HCT116 (cell line): ENCODE data around the gene ASB4. TPM values are rescaled to one million over a fixed set of nuclear protein-coding genes. Genes with fewer than 3 reads are reported as not detected.

ENCODE experiments used
- ATAC-seq: fragments of 200-7000 bp; cut with Tn5 transposase; 2 replicates; pipeline ENCODE4 v1.9.1; 2020; ENCODE audit warnings: mild to moderate bottlenecking, moderate library complexity
- BruUV-seq: library from RNA; stranded (reverse); fragments of 400-500 nt; replicated peaks from 2 replicates; lab custom pipeline; 2021; lab: Mats Ljungman, UMichigan
- CTCF ChIA-PET: fragments of 300-600 bp; sonication (Branson Sonifier 250); formaldehyde crosslinking; loops from one replicate; lab custom pipeline; 2021; ENCODE audit warnings: antibody characterized with exemption; lab: Charles Lee
- POLR2A ChIA-PET: fragments of 300-600, 350-600 bp; sonication (Branson Sonifier 250); formaldehyde crosslinking; loops from one replicate; lab custom pipeline; 2021; ENCODE audit warnings: antibody characterized with exemption; lab: Charles Lee
- RAD21 ChIA-PET, 2 experiments: fragments of 300-600 bp; sonication (Branson Sonifier 250); formaldehyde crosslinking; loops; one replicate each; lab custom pipeline; 2023; ENCODE audit warnings: low total read pairs in 2 of 2; ENCODE audit not compliant: uncharacterized antibody in 2 of 2, unreplicated experiment in 2 of 2, low non-redundant PET in 1 of 2; lab: Charles Lee
- DNase-seq: peaks from one replicate; pipeline ENCODE4 v3.0.0-alpha.2; 2010; ENCODE audit warnings: low read depth, low spot score
- H2AFZ ChIP-seq: fragments of 200-600 bp; shearing (Covaris generic), sonication (generic); 2 replicates; pipeline ENCODE4 v1.6.1; 2017; ENCODE audit warnings: low read depth, mixed run types, mixed read lengths, antibody characterized with exemption, low read length; ENCODE audit not compliant: poor library complexity, severe bottlenecking
- H3K27ac ChIP-seq: 2 replicates; pipeline ENCODE4 v1.5.1; 2012; ENCODE audit warnings: low read depth, low read length
- H3K27me3 ChIP-seq: fragments of 200-600 bp; sonication (generic); 2 replicates; pipeline ENCODE4 v1.6.1; 2016; ENCODE audit warnings: mixed run types, low read length, mixed read lengths; ENCODE audit not compliant: insufficient read depth
- H3K36me3 ChIP-seq, 2 experiments: fragments of 200-500 bp in 1 of 2; fragments of 200-600 bp in 1 of 2; sonication (Bioruptor generic) in 1 of 2; sonication (generic) in 1 of 2; 2 replicates each; pipeline versions ENCODE4 v1.5.1 to v1.6.1; 2014 to 2016; ENCODE audit warnings: low read length in 2 of 2, inconsistent platforms in 1 of 2, mixed read lengths in 1 of 2, mixed run types in 1 of 2; ENCODE audit not compliant: insufficient read depth in 2 of 2, control insufficient read depth in 1 of 2
- H3K4me1 ChIP-seq, 2 experiments: fragments of 200-600 bp in 1 of 2; sonication (generic) in 1 of 2; 2 replicates each; pipeline versions ENCODE4 v1.5.1 to v1.6.1; 2012 to 2017; ENCODE audit warnings: low read length in 2 of 2, inconsistent platforms in 1 of 2, mild to moderate bottlenecking in 1 of 2, mixed read lengths in 1 of 2, mixed run types in 1 of 2, moderate library complexity in 1 of 2; ENCODE audit not compliant: insufficient read depth in 2 of 2, control insufficient read depth in 1 of 2
- H3K4me2 ChIP-seq: fragments of 200-600 bp; sonication (generic); 2 replicates; pipeline ENCODE4 v1.6.1; 2017; ENCODE audit warnings: mixed run types, low read length, mixed read lengths
- H3K4me3 ChIP-seq, 2 experiments: fragments of 200-600 bp in 1 of 2; sonication (generic) in 1 of 2; replicated peaks in 1 of 2; 2 replicates each; pipeline ENCODE4 v1.5.1; 2011 to 2016; ENCODE audit warnings: low read length in 2 of 2, control low read depth in 1 of 2, low read depth in 1 of 2, mild to moderate bottlenecking in 1 of 2, mixed read lengths in 1 of 2, mixed run types in 1 of 2
- H3K79me2 ChIP-seq: fragments of 200-600 bp; sonication (generic); 2 replicates; pipeline ENCODE4 v1.6.1; 2017; ENCODE audit warnings: mild to moderate bottlenecking, mixed run types, low read length, moderate library complexity, mixed read lengths; ENCODE audit not compliant: insufficient read depth
- H3K9ac ChIP-seq: fragments of 200-600 bp; sonication (generic); 2 replicates; pipeline ENCODE4 v1.6.1; 2016; ENCODE audit warnings: low read length, mixed read lengths
- H3K9me2 ChIP-seq: fragments of 200-600 bp; sonication (generic), shearing (Covaris generic); 2 replicates; pipeline ENCODE4 v1.6.1; 2017; ENCODE audit warnings: mixed run types, mild to moderate bottlenecking, moderate library complexity; ENCODE audit not compliant: insufficient read depth
- H3K9me3 ChIP-seq, 2 experiments: fragments of 200-500 bp in 1 of 2; fragments of 200-600 bp in 1 of 2; sonication (Bioruptor generic) in 1 of 2; sonication (generic) in 1 of 2; 2 replicates each; pipeline ENCODE4 v1.6.1; 2014 to 2017; ENCODE audit warnings: low read length in 2 of 2, mixed read lengths in 2 of 2, inconsistent platforms in 1 of 2, low read depth in 1 of 2, mild to moderate bottlenecking in 1 of 2, mixed run types in 1 of 2, moderate library complexity in 1 of 2; ENCODE audit not compliant: control insufficient read depth in 1 of 2, insufficient read depth in 1 of 2
- H4K20me1 ChIP-seq: fragments of 200-600 bp; sonication (generic), shearing (Covaris generic); 2 replicates; pipeline ENCODE4 v1.6.1; 2017; ENCODE audit warnings: mixed run types, mild to moderate bottlenecking, moderate library complexity; ENCODE audit not compliant: insufficient read depth
- CTCF ChIP-seq, 3 experiments: fragments of 200-600 bp in 1 of 3; sonication (generic) in 1 of 3; IDR thresholded peaks in 2 of 3; conservative IDR thresholded peaks in 1 of 3; 2 replicates each; pipeline ENCODE4 v1.5.1; 2012 to 2017; ENCODE audit warnings: low read depth in 2 of 3, low read length in 2 of 3, antibody characterized with exemption in 1 of 3, borderline replicate concordance in 1 of 3, control low read depth in 1 of 3, mild to moderate bottlenecking in 1 of 3, mixed read lengths in 1 of 3, mixed run types in 1 of 3, moderate library complexity in 1 of 3; ENCODE audit not compliant: insufficient read depth in 1 of 3
- EGR1 ChIP-seq: IDR thresholded peaks from 2 replicates; pipeline ENCODE4 v1.6.1; 2012; ENCODE audit warnings: low read depth
- EZH2 ChIP-seq: fragments of 200-600 bp; sonication (generic); IDR thresholded peaks from 2 replicates; pipeline ENCODE4 v1.6.1; 2017; ENCODE audit warnings: antibody characterized with exemption, mixed run types
- MAX ChIP-seq: IDR thresholded peaks from 2 replicates; pipeline ENCODE4 v1.6.1; 2012
- POLR2A ChIP-seq: IDR thresholded peaks from 2 replicates; pipeline ENCODE4 v1.7.0; 2011; ENCODE audit warnings: borderline replicate concordance; ENCODE audit not compliant: insufficient read depth, insufficient read length; ENCODE audit errors: extremely low read depth
- RAD21 ChIP-seq: IDR thresholded peaks from 2 replicates; pipeline ENCODE4 v1.6.1; 2012; ENCODE audit warnings: low read depth, mild to moderate bottlenecking
- YY1 ChIP-seq: IDR thresholded peaks from 2 replicates; pipeline ENCODE4 v1.6.1; 2011; ENCODE audit warnings: low read length, low read depth, moderate library complexity, mild to moderate bottlenecking; ENCODE audit not compliant: insufficient replicate concordance; ENCODE audit errors: extremely low read depth
- ZBTB33 ChIP-seq: IDR thresholded peaks from 2 replicates; pipeline ENCODE4 v1.6.1; 2011; ENCODE audit warnings: mild to moderate bottlenecking, low read length, moderate library complexity; ENCODE audit not compliant: insufficient replicate concordance; ENCODE audit errors: extremely low read depth
- intact Hi-C: fragments of 100-400 bp; cut with micrococcal nuclease; formaldehyde crosslinking; loops from 2 replicates; pipeline ENCODE4 v1.10.0; 2022
- total RNA-seq: library from RNA; stranded (reverse); gene quantifications from one replicate; pipeline ENCODE4 v1.2.1, GENCODE V29; 2021; ENCODE audit not compliant: unreplicated experiment

Gene ASB4
- total RNA-seq, 1 experiment from 2014 or later = 0.12 TPM

- H3K9ac ChIP-seq = no peak overlapping the region
- no TSS peak for BruUV-seq
- intact Hi-C loops = loop anchor here (5.0 to 10.0 kb wide), 2 partner anchors 824 to 1031 kb away; partner anchors contain the start of gene SGCE
- POLR2A ChIA-PET = no interaction called here
- H3K4me3 ChIP-seq = no peak overlapping the region
- no peaks in the 10 kb centered on the region for H3K36me3 ChIP-seq
- peaks cover 0 to 6% of the 10 kb centered on the region in 2 experiments; a peak in 1 of 4 replicates for H3K4me1 ChIP-seq
- no peaks in the 10 kb centered on the region for H3K27me3 ChIP-seq
- no peak overlapping the region for H3K4me2 ChIP-seq
- ATAC-seq (peak; percentile 54; the same call in 1 of the 2 replicates), DNase-seq (no peak)
- CTCF ChIA-PET = interaction anchor here (0.8 to 4.9 kb wide), 5 partner anchors 13 to 1083 kb away, joined by 3 to 26 read pairs (median 14); partner anchors contain the start of gene COL1A2
- H3K9me2 ChIP-seq = no peaks in the 10 kb centered on the region
- no peaks in the 10 kb centered on the region for H3K79me2 ChIP-seq
- peak overlapping the region; percentile 47 for H2AFZ ChIP-seq
- TF ChIP-seq MAX (no peak), RAD21 (peak; percentile 41), YY1 (peak; percentile 60), POLR2A (no peak), CTCF (IDR thresholded peaks at IDR 0.05 in 2 of 3, conservative IDR thresholded peaks at IDR 0.05 in 1 of 3; ENCODE audit: borderline replicate concordance in 1 of 3, insufficient read depth in 1 of 3, low read depth in 2 of 3, low read length in 2 of 3) (peak; percentile 24 to 40 (median 28); a peak in 3 of 6 replicates), EGR1 (no peak), ZBTB33 (no peak), EZH2 (no peak)
- RAD21 ChIA-PET = no interaction called here
- no peaks in the 10 kb centered on the region for H3K9me3 ChIP-seq
- H3K27ac ChIP-seq = no peak overlapping the region
- no peaks in the 10 kb centered on the region for H4K20me1 ChIP-seq
Measured at GRCh38 chr7:95478272-95479037, 7.3 kb upstream of the ASB4 start.
